K562 (cell line): ENCODE data around the gene EXOSC6. TPM values are rescaled to one million over a fixed set of nuclear protein-coding genes. Genes with fewer than 3 reads are reported as not detected.

Source experiments
- ARID2 ChIP-seq: fragments of 450-650 bp; IDR thresholded peaks from 2 replicates; pipeline ENCODE4 v1.6.1; 2017; ENCODE audit warnings: antibody characterized with exemption, mild to moderate bottlenecking
- DIDO1 ChIP-seq: fragments of 450-650 bp; IDR thresholded peaks from 2 replicates; pipeline ENCODE4 v1.6.1; 2016; ENCODE audit warnings: low read depth, missing biosample characterization, missing genetic modification characterization
- ETV1 ChIP-seq: fragments of 450-650 bp; conservative IDR thresholded peaks from 2 replicates; pipeline ENCODE4 v1.6.1; 2016; ENCODE audit warnings: missing genetic modification characterization, control low read depth, low read depth, missing compliant biosample characterization
- HDAC2 ChIP-seq: fragments of 450-650 bp; IDR thresholded peaks from 2 replicates; pipeline ENCODE4 v1.6.1; 2016; ENCODE audit warnings: mild to moderate bottlenecking
- HDGF ChIP-seq: fragments of 450-650 bp; IDR thresholded peaks from 2 replicates; pipeline ENCODE4 v1.6.1; 2016
- KLF13 ChIP-seq: fragments of 450-650 bp; IDR thresholded peaks from 2 replicates; pipeline ENCODE4 v1.6.1; 2016; ENCODE audit warnings: missing genetic modification characterization, low read depth, mild to moderate bottlenecking, missing compliant biosample characterization, moderate library complexity, borderline replicate concordance
- LCOR ChIP-seq: sonication (generic); formaldehyde crosslinking; IDR thresholded peaks from 2 replicates; pipeline ENCODE4 v1.8.0; 2022; ENCODE audit warnings: mild to moderate bottlenecking, missing genetic modification reagents
- NEUROD1 ChIP-seq: fragments of 150-350 bp; IDR thresholded peaks from 2 replicates; pipeline ENCODE4 v1.6.1; 2014; ENCODE audit warnings: borderline replicate concordance, low read length, low read depth; ENCODE audit not compliant: partially characterized antibody
- PHB2 ChIP-seq: fragments of 450-650 bp; IDR thresholded peaks from 2 replicates; pipeline ENCODE4 v1.6.1; 2017; ENCODE audit warnings: low read depth
- POLR2A ChIP-seq: fragments of 450-650 bp; conservative IDR thresholded peaks from 2 replicates; pipeline ENCODE4 v1.6.1; 2016
- POLR3G ChIP-seq: IDR thresholded peaks from 2 replicates; pipeline ENCODE4 v1.6.1; 2011; ENCODE audit not compliant: insufficient read length, insufficient replicate concordance; ENCODE audit errors: extremely low read depth
- SMARCC2 ChIP-seq: fragments of 450-650 bp; IDR thresholded peaks from 2 replicates; pipeline ENCODE4 v1.6.1; 2017; ENCODE audit warnings: antibody characterized with exemption, moderate library complexity, mild to moderate bottlenecking, low read depth
- TAF7 ChIP-seq: fragments of 450-650 bp; IDR thresholded peaks from 2 replicates; pipeline ENCODE4 v1.6.1; 2016; ENCODE audit warnings: missing genetic modification characterization, missing compliant biosample characterization
- ZC3H8 ChIP-seq: fragments of 450-650 bp; IDR thresholded peaks from 2 replicates; pipeline ENCODE4 v1.6.1; 2017
- ZNF384 ChIP-seq: IDR thresholded peaks from 2 replicates; pipeline ENCODE4 v1.6.1; 2012; ENCODE audit warnings: low read depth, low read length, improper control_type of control experiment
- ZNF764 ChIP-seq: fragments of 250-450 bp; sonication (Bioruptor Pico); IDR thresholded peaks from 2 replicates; pipeline ENCODE4 v1.4.0; 2020; ENCODE audit warnings: low read depth, mild to moderate bottlenecking, moderate library complexity
- polyA plus RNA-seq, 8 experiments: library from polyadenylated mRNA; depleted of rRNA in 4 of 8; stranded (reverse) in 5 of 8; unstranded in 3 of 8; fragments of >200 nt; fragmentation: Nextera tagmentation in 2 of 8; fragmentation: Illumina TruSeq in 1 of 8; extraction: Ambion mirVana in 2 of 8; extraction: Trizol in 1 of 8; gene quantifications; 2 replicates each; pipeline versions ENCODE4 v1.2.1 to v1.2.3, GENCODE V29; 2011 to 2014; ENCODE audit warnings: inconsistent platforms in 1 of 8, missing spikeins in 1 of 8
- total RNA-seq, 7 experiments: library from RNA; depleted of rRNA in 6 of 7; stranded (reverse); fragments of >200 nt in 6 of 7; fragmentation: Illumina TruSeq in 2 of 7; extraction: Trizol in 2 of 7; gene quantifications; 2 replicates each; pipeline versions ENCODE4 v1.2.1 to v1.2.3, GENCODE V29; 2011 to 2021; ENCODE audit warnings: low replicate concordance in 1 of 7
- TF ChIP-seq, protein P1 (sequence below): sonication (generic); formaldehyde crosslinking; IDR thresholded peaks from 2 replicates; pipeline ENCODE4 v1.8.1; 2022; ENCODE audit warnings: missing genetic modification reagents
- TF ChIP-seq, protein P2 (sequence below): fragments of 200-600 bp; sonication (generic); IDR thresholded peaks from one replicate; pipeline ENCODE4 v1.6.1; 2012; ENCODE audit warnings: mild to moderate bottlenecking, low read depth, low read length, inconsistent platforms
- TF ChIP-seq, protein P3 (sequence below): fragments of 250-450 bp; sonication (Bioruptor Pico); IDR thresholded peaks from 2 replicates; pipeline ENCODE4 v1.9.0; 2021; ENCODE audit warnings: mild to moderate bottlenecking

The EXOSC6 gene
- total and polyA plus RNA-seq, 9 of the 15 experiments (the other 6 are each of a cell fraction or from before 2014, with no cell fraction given) = 9.2 to 29.0 (median 15.6) TPM

DNA sequence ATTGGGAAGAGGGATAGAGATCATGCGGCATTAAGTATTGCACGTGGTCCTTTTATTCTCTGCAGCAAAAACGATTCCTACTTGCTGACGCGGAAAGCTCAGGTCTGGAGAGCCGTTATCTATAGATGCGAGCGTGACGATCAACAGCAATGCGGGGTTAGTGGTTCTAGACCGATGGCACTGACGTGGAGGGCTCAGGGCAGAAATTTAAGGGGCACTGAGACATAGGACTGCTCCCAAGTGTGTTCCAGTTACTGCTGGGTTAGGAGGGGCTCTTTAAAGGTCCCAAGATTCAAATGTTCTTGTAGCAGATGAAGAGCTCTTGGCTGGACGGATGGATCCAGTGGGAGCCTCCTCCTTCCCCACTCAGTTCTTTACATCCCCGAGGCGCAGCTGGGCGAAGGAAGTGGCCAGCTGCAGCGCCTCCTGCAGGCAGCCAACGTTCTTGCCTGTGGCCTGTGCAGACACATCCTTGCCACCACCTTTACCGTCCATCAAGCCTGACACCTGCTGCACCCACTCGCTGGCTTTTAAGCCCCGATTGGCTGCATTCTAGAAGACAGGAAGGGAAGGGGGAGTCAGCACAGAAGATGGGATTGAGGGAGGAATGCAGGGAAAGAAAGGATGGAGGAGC, 732 bp upstream of the EXOSC6 start (continued):
- no peak for TF ChIP-seq POLR3G
- TF ChIP-seq SMARCC2 = no peak
- no peak for TF ChIP-seq ARID2
- no peak for TF ChIP-seq KLF13 (tag)
- no peak for TF ChIP-seq ZNF764 (CRISPR knock-in tag)
- TF ChIP-seq HDAC2 = no peak
- no peak for TF ChIP-seq ZC3H8
- TF ChIP-seq ZNF384 = no peak
- TF ChIP-seq, protein P1, sequence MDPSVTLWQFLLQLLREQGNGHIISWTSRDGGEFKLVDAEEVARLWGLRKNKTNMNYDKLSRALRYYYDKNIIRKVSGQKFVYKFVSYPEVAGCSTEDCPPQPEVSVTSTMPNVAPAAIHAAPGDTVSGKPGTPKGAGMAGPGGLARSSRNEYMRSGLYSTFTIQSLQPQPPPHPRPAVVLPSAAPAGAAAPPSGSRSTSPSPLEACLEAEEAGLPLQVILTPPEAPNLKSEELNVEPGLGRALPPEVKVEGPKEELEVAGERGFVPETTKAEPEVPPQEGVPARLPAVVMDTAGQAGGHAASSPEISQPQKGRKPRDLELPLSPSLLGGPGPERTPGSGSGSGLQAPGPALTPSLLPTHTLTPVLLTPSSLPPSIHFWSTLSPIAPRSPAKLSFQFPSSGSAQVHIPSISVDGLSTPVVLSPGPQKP (CRISPR knock-in tag) = no peak
- no peak for TF ChIP-seq PHB2
- no peak for TF ChIP-seq LCOR (CRISPR knock-in tag)
- TF ChIP-seq HDGF = no peak
- no peak for TF ChIP-seq TAF7
- no peak for TF ChIP-seq NEUROD1
- TF ChIP-seq, protein P2, sequence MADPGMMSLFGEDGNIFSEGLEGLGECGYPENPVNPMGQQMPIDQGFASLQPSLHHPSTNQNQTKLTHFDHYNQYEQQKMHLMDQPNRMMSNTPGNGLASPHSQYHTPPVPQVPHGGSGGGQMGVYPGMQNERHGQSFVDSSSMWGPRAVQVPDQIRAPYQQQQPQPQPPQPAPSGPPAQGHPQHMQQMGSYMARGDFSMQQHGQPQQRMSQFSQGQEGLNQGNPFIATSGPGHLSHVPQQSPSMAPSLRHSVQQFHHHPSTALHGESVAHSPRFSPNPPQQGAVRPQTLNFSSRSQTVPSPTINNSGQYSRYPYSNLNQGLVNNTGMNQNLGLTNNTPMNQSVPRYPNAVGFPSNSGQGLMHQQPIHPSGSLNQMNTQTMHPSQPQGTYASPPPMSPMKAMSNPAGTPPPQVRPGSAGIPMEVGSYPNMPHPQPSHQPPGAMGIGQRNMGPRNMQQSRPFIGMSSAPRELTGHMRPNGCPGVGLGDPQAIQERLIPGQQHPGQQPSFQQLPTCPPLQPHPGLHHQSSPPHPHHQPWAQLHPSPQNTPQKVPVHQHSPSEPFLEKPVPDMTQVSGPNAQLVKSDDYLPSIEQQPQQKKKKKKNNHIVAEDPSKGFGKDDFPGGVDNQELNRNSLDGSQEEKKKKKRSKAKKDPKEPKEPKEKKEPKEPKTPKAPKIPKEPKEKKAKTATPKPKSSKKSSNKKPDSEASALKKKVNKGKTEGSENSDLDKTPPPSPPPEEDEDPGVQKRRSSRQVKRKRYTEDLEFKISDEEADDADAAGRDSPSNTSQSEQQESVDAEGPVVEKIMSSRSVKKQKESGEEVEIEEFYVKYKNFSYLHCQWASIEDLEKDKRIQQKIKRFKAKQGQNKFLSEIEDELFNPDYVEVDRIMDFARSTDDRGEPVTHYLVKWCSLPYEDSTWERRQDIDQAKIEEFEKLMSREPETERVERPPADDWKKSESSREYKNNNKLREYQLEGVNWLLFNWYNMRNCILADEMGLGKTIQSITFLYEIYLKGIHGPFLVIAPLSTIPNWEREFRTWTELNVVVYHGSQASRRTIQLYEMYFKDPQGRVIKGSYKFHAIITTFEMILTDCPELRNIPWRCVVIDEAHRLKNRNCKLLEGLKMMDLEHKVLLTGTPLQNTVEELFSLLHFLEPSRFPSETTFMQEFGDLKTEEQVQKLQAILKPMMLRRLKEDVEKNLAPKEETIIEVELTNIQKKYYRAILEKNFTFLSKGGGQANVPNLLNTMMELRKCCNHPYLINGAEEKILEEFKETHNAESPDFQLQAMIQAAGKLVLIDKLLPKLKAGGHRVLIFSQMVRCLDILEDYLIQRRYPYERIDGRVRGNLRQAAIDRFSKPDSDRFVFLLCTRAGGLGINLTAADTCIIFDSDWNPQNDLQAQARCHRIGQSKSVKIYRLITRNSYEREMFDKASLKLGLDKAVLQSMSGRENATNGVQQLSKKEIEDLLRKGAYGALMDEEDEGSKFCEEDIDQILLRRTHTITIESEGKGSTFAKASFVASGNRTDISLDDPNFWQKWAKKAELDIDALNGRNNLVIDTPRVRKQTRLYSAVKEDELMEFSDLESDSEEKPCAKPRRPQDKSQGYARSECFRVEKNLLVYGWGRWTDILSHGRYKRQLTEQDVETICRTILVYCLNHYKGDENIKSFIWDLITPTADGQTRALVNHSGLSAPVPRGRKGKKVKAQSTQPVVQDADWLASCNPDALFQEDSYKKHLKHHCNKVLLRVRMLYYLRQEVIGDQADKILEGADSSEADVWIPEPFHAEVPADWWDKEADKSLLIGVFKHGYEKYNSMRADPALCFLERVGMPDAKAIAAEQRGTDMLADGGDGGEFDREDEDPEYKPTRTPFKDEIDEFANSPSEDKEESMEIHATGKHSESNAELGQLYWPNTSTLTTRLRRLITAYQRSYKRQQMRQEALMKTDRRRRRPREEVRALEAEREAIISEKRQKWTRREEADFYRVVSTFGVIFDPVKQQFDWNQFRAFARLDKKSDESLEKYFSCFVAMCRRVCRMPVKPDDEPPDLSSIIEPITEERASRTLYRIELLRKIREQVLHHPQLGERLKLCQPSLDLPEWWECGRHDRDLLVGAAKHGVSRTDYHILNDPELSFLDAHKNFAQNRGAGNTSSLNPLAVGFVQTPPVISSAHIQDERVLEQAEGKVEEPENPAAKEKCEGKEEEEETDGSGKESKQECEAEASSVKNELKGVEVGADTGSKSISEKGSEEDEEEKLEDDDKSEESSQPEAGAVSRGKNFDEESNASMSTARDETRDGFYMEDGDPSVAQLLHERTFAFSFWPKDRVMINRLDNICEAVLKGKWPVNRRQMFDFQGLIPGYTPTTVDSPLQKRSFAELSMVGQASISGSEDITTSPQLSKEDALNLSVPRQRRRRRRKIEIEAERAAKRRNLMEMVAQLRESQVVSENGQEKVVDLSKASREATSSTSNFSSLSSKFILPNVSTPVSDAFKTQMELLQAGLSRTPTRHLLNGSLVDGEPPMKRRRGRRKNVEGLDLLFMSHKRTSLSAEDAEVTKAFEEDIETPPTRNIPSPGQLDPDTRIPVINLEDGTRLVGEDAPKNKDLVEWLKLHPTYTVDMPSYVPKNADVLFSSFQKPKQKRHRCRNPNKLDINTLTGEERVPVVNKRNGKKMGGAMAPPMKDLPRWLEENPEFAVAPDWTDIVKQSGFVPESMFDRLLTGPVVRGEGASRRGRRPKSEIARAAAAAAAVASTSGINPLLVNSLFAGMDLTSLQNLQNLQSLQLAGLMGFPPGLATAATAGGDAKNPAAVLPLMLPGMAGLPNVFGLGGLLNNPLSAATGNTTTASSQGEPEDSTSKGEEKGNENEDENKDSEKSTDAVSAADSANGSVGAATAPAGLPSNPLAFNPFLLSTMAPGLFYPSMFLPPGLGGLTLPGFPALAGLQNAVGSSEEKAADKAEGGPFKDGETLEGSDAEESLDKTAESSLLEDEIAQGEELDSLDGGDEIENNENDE = no peak
- TF ChIP-seq DIDO1 (tag) = no peak
- no peak for TF ChIP-seq POLR2A
- no peak for TF ChIP-seq ETV1 (tag)
- TF ChIP-seq, protein P3, sequence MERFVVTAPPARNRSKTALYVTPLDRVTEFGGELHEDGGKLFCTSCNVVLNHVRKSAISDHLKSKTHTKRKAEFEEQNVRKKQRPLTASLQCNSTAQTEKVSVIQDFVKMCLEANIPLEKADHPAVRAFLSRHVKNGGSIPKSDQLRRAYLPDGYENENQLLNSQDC (CRISPR knock-in tag) = no peak
